Measurements from ENCODE around the gene RAD21L1.
"Not testable (repeated sequence)": the region's sequence is repeated elsewhere in the genome, so short reads cannot be mapped to it uniquely, and the experiment has no call there.

Gene RAD21L1

GRCh38 chr20:1199212-1199873, 26.5 kb upstream of the RAD21L1 start:
- no peak for DNase-seq (ENCODE audit: low read depth in 2 of 2)

- no peak for DNase-seq (ENCODE audit: low read depth in 2 of 2)
Measured at GRCh38 chr20:1199964-1200363, 25.9 kb upstream of the RAD21L1 start.

- no peak for DNase-seq (ENCODE audit: low read depth in 2 of 2)
Measured at GRCh38 chr20:1202762-1203504, 22.9 kb upstream of the RAD21L1 start, which contains the start of gene C20orf202. C20orf202 (plus strand) TSS chr20:1203454; CDS start chr20:1203586, 132 bp downstream.

GRCh38 chr20:1203630-1204029, 22.2 kb upstream of the RAD21L1 start:
- no peak for DNase-seq (ENCODE audit: low read depth in 2 of 2)

- no peak for DNase-seq (ENCODE audit: low read depth in 2 of 2)
Measured at GRCh38 chr20:1204113-1204512, 21.7 kb upstream of the RAD21L1 start.

GRCh38 chr20:1204576-1204975, 21.3 kb upstream of the RAD21L1 start:
- no peak for DNase-seq (ENCODE audit: low read depth in 2 of 2)

- no peak for DNase-seq (ENCODE audit: low read depth in 2 of 2)
Measured at GRCh38 chr20:1205802-1206201, 20.0 kb upstream of the RAD21L1 start.

- DNase-seq (ENCODE audit: low read depth in 2 of 2): no peak
Measured at GRCh38 chr20:1206366-1207148, 19.3 kb upstream of the RAD21L1 start.

GRCh38 chr20:1207293-1207878, 18.5 kb upstream of the RAD21L1 start:
- no peak for DNase-seq (ENCODE audit: low read depth in 2 of 2)

GRCh38 chr20:1209447-1210387, 16.1 kb upstream of the RAD21L1 start:
- DNase-seq (ENCODE audit: low read depth in 2 of 2): no peak

- no peak for DNase-seq (ENCODE audit: low read depth in 2 of 2)
Measured at GRCh38 chr20:1210501-1210900, 15.3 kb upstream of the RAD21L1 start.

GRCh38 chr20:1212023-1212422, 13.8 kb upstream of the RAD21L1 start:
- no peak for DNase-seq (ENCODE audit: low read depth in 2 of 2)

GRCh38 chr20:1212607-1213396, 13.0 kb upstream of the RAD21L1 start:
- DNase-seq (ENCODE audit: low read depth in 2 of 2): peak; percentile 39 to 46

GRCh38 chr20:1214838-1215261, 11.0 kb upstream of the RAD21L1 start:
- no peak for DNase-seq (ENCODE audit: low read depth in 2 of 2)

GRCh38 chr20:1215386-1216170, 10.3 kb upstream of the RAD21L1 start:
- DNase-seq (ENCODE audit: low read depth in 2 of 2): peak; percentile 39 to 57

GRCh38 chr20:1216527-1217427, 9.1 kb upstream of the RAD21L1 start:
- DNase-seq (ENCODE audit: low read depth in 2 of 2): not testable (repeated sequence)

GRCh38 chr20:1222750-1223149, 3.1 kb upstream of the RAD21L1 start:
- DNase-seq (ENCODE audit: low read depth in 2 of 2): not testable (repeated sequence)

GRCh38 chr20:1224205-1224890, 1.5 kb upstream of the RAD21L1 start:
- no peak for DNase-seq (ENCODE audit: low read depth in 2 of 2)

Measured in stimulated activated CD8-positive, alpha-beta memory T cell treated with anti-CD3 and anti-CD28 coated beads, Interleukin-7, amount 100 ng/mL, for 4 hours (primary cell).